AG04449 (cell line): ENCODE data around the gene CARTPT.

Experiments used
- CTCF ChIA-PET: fragments of 350-600 bp; formaldehyde crosslinking; extraction: SDS; loops from one replicate; lab custom pipeline; 2021; ENCODE audit warnings: antibody characterized with exemption; lab: Yijun Ruan, JAX
- POLR2A ChIA-PET: fragments of 400-600, 350-600 bp; formaldehyde crosslinking; extraction: SDS; loops from one replicate; lab custom pipeline; 2020; ENCODE audit warnings: antibody characterized with exemption, inconsistent platforms; lab: Yijun Ruan, JAX
- DNase-seq: peaks from one replicate; pipeline ENCODE4 v3.0.0-alpha.2; 2010; ENCODE audit warnings: low read depth, low spot score
- H3K4me3 ChIP-seq: 2 replicates; pipeline ENCODE4 v1.5.1; 2011; ENCODE audit warnings: low read depth, mild to moderate bottlenecking, control low read depth, low read length
- CTCF ChIP-seq: IDR thresholded peaks from one replicate; pipeline ENCODE4 v1.5.1; 2011; ENCODE audit warnings: mild to moderate bottlenecking, moderate library complexity, low read length, control low read depth, inconsistent platforms; ENCODE audit not compliant: insufficient read depth; ENCODE audit errors: missing control alignments

Gene CARTPT

GRCh38 chr5:71770381-71770780 is 51.3 kb downstream of the CARTPT start:
- no peak for DNase-seq
- CTCF ChIA-PET = no interaction called here
- POLR2A ChIA-PET = no interaction called here
- no peak for TF ChIP-seq CTCF
- no peak overlapping the region for H3K4me3 ChIP-seq
